GM13976 (cell line): ENCODE results near the gene URB1.

Source experiments
- DNase-seq: peaks from one replicate; pipeline ENCODE4 v3.0.0; 2012; ENCODE audit warnings: low spot score
- in situ Hi-C: fragments of 300-500 bp; cut with MboI; formaldehyde crosslinking; loops from one replicate; pipeline ENCODE4 v1.12.0; 2022; ENCODE audit warnings: low sequenced_read_pairs, mixed read lengths, inconsistent platforms; ENCODE audit not compliant: unreplicated experiment
- TF ChIP-seq, protein P1 (sequence below): IDR thresholded peaks from 2 replicates; pipeline ENCODE4 v1.5.1; 2012; ENCODE audit warnings: borderline replicate concordance, mild to moderate bottlenecking; ENCODE audit not compliant: insufficient read depth; ENCODE audit errors: extremely low read depth, missing control alignments, control extremely low read depth

URB1 gene

DNA sequence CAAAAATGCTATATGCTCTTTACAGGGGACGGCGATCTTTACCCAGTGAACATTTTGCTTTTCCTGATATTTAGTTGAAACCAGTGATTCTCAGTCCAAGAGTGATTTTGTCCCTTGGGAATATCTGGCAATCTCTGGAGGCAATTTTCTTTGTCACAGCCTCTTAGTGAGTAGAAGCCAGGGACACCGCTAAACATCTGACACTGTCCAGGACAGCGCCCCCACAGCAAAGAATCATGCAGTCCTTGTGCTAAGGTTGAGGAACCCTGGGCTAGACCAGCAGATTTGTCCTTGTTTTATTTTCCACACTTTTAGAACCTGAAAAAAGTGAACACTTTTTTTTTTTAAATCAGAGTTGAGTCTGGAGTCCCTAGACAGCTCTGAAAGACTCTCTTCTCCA, 32.8 kb upstream of the URB1 start:
- no peak for DNase-seq
- TF ChIP-seq, protein P1, sequence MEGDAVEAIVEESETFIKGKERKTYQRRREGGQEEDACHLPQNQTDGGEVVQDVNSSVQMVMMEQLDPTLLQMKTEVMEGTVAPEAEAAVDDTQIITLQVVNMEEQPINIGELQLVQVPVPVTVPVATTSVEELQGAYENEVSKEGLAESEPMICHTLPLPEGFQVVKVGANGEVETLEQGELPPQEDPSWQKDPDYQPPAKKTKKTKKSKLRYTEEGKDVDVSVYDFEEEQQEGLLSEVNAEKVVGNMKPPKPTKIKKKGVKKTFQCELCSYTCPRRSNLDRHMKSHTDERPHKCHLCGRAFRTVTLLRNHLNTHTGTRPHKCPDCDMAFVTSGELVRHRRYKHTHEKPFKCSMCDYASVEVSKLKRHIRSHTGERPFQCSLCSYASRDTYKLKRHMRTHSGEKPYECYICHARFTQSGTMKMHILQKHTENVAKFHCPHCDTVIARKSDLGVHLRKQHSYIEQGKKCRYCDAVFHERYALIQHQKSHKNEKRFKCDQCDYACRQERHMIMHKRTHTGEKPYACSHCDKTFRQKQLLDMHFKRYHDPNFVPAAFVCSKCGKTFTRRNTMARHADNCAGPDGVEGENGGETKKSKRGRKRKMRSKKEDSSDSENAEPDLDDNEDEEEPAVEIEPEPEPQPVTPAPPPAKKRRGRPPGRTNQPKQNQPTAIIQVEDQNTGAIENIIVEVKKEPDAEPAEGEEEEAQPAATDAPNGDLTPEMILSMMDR = no peak
- in situ Hi-C loops = no loop called here

DNA sequence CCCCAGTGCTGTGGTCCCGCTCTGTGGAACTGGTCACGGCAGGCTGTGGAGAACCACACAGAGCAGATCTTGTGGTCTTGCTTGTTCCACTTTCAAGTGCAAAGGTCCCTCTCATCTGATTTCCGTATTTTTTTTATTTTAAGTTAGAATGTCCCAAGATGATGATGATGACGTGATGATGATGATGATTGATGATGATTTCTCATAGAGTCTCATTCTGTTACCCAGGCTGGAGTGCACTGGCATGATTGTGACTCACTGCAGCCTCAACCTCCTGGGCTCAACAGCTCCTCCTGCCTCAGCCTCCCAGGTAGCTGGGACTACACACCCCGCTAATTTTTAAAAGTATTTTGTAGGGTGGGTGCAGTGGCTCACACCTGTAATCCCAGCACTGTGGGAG, 31.9 kb upstream of the URB1 start:
- in situ Hi-C loops = no loop called here
- no peak for DNase-seq
- TF ChIP-seq, protein P1 = no peak

DNA sequence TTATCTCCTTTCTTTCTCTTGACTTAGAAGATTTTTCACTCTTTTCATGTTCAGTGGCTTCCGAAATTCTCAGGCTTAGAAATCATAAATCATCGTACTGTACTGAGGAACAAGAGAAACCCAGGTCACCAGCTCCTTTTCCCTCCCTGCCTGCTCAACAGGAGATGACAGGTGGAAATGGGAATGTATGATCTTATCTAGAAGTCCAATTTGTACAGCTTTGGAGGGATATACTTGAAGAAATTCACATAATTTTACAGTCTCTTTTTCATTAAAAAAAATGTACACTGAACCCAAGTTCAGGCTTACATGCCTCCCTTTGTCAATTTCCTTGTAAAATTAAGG, 31.4 kb upstream of the URB1 start:
- in situ Hi-C loops = no loop called here
- TF ChIP-seq, protein P1 = no peak
- DNase-seq = no peak

DNA sequence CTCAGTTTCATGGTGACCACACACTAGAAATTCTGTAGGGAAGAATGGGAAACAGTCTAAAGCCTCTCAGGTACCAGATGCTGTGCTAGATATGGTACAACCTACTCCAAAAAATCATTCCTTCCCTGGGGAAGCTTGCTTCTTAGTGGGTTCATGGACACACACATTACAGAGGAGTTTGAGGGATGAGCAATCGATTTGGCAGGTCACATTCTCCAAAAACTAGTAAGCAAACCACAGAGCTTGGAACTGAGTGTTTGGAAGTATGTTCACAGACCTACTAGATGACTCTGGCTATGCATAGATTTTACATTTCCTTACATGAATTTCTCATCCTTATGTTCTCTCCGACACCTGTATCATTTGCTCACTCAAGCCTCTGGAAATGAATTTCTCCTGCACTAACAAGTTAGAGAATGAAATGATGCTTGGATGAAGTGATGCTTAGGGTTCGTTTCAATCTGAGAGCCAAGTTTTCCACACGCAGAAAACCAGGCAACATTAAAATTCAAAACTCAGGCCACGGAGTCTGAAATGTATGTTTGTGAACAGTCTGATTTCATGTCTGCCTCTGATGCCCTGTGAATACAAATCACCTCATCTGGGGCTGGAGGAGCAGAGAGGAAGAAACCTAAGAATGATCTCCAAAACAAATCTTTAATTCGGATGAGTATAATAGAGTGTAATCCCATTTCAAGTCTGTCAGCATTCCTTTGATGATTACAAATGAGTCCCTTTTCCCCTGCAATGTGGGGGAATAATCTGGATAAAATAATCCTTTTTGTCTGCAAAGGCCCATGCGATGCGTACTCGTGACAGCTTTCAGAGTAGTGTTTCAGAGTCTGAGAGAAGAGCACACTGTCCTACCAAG, 30.7 kb upstream of the URB1 start:
- DNase-seq = no peak
- in situ Hi-C loops = no loop called here

DNA sequence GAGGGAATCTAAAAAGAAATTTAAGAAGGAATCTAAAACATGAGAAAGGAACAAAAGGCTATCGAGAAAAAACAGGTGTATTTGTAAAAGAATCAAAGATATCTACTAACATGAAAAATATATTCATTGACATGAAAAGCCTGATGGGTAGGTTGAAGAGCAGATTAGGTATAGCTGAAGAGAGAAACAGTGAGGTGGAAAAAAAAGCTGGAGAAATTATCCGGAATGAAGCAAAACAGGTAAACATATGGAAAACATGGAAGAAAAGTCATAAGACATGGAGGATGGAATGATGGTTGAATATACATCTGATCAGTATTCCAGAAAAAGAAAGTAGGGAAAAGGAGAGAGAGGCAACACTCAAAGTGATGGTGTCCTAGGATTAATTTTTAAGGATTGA, 29.3 kb upstream of the URB1 start:
- TF ChIP-seq, protein P1 = no peak
- in situ Hi-C loops = no loop called here
- no peak for DNase-seq

More for the DNA sequence above, 30.7 kb upstream of the URB1 start:
- TF ChIP-seq, protein P1 = no peak

DNA sequence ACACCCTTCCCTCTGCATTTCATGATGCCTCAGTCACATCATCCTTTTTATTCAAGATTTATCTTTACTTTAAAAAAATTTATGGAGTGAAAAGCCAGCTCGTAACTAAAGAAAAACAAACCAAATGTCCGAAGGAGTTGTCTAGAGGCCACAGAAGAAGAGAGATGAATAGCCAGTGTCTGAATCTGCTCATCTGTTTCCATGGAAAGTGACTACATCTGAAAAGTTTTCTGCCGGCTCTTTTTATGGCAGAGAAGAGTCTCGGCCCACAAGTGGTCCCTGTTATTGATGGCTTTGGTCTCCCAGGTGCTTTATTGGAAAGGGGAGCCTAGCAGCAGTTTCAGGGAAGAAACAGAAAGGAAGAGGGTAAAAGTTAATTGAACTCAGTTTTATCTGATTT, 25.3 kb upstream of the URB1 start:
- DNase-seq = no peak
- TF ChIP-seq, protein P1 = no peak
- in situ Hi-C loops = no loop called here
